Keratinocyte (primary cell): Measurements from ENCODE around the gene ULK4. TPM values are rescaled to one million over a fixed set of nuclear protein-coding genes. Genes with fewer than 3 reads are reported as not detected.

ENCODE experiments used
- DNase-seq: peaks from one replicate; pipeline ENCODE4 v3.0.0-alpha.2; 2011; ENCODE audit warnings: low read depth, missing footprints, low spot score
- FAIRE-seq: peaks from 2 replicates; lab custom pipeline; 2011; peaks lifted over from hg19 to GRCh38; lab: Jason Lieb, UNC
- H2AFZ ChIP-seq: 2 replicates; pipeline ENCODE4 v1.6.0; 2012; ENCODE audit warnings: low read length, control low read depth, inconsistent platforms; ENCODE audit not compliant: control insufficient read depth
- H3K27ac ChIP-seq: 2 replicates; pipeline ENCODE4 v1.5.1; 2011; ENCODE audit warnings: low read length; ENCODE audit not compliant: control insufficient read depth, insufficient read depth
- H3K27me3 ChIP-seq: 3 replicates; pipeline ENCODE4 v1.6.0; 2011; ENCODE audit warnings: low read length; ENCODE audit not compliant: control insufficient read depth, insufficient read depth; ENCODE audit errors: extremely low read depth
- H3K36me3 ChIP-seq, 2 experiments: 2 replicates in 1 of 2; 3 replicates in 1 of 2; pipeline ENCODE4 v1.5.1; 2011; ENCODE audit warnings: low read length in 2 of 2, mild to moderate bottlenecking in 1 of 2; ENCODE audit not compliant: control insufficient read depth in 2 of 2, insufficient read depth in 2 of 2; ENCODE audit errors: extremely low read depth in 1 of 2
- H3K4me1 ChIP-seq: 3 replicates; pipeline ENCODE4 v1.5.1; 2011; ENCODE audit warnings: low read length; ENCODE audit not compliant: control insufficient read depth, insufficient read depth; ENCODE audit errors: extremely low read depth
- H3K4me2 ChIP-seq: 3 replicates; pipeline ENCODE4 v1.6.0; 2011; ENCODE audit warnings: low read depth, low read length; ENCODE audit not compliant: control insufficient read depth, insufficient read depth; ENCODE audit errors: extremely low read depth
- H3K4me3 ChIP-seq, 3 experiments: fragments of 200-600 bp in 1 of 3; sonication (generic) in 1 of 3; 2 replicates in 2 of 3; 3 replicates in 1 of 3; pipeline ENCODE4 v1.5.1; 2011 to 2016; ENCODE audit warnings: low read length in 3 of 3, mild to moderate bottlenecking in 3 of 3, control low read depth in 2 of 3, inconsistent platforms in 1 of 3, low read depth in 1 of 3, mixed read lengths in 1 of 3, mixed run types in 1 of 3, moderate library complexity in 1 of 3; ENCODE audit not compliant: control insufficient read depth in 2 of 3, insufficient read depth in 2 of 3; ENCODE audit errors: extremely low read depth in 1 of 3
- H3K79me2 ChIP-seq: 2 replicates; pipeline ENCODE4 v1.6.0; 2012; ENCODE audit warnings: low read length; ENCODE audit not compliant: control insufficient read depth, insufficient read depth
- H3K9ac ChIP-seq: 3 replicates; pipeline ENCODE4 v1.6.0; 2011; ENCODE audit warnings: low read length; ENCODE audit not compliant: control insufficient read depth, insufficient read depth; ENCODE audit errors: extremely low read depth
- H3K9me1 ChIP-seq: 3 replicates; pipeline ENCODE4 v1.6.0; 2011; ENCODE audit warnings: low read length; ENCODE audit not compliant: control insufficient read depth, insufficient read depth; ENCODE audit errors: extremely low read depth
- H3K9me3 ChIP-seq: 2 replicates; pipeline ENCODE4 v1.5.1; 2012; ENCODE audit warnings: low read depth, low read length; ENCODE audit not compliant: control insufficient read depth
- H4K20me1 ChIP-seq: 3 replicates; pipeline ENCODE4 v1.6.0; 2011; ENCODE audit warnings: low read length; ENCODE audit not compliant: control insufficient read depth, insufficient read depth; ENCODE audit errors: extremely low read depth
- EZH2 ChIP-seq: IDR thresholded peaks from one replicate; pipeline ENCODE4 v1.6.1; 2012; ENCODE audit warnings: inconsistent platforms, mild to moderate bottlenecking, low read length, moderate library complexity
- dilution Hi-C: fragments of 300-500 bp; cut with MboI; formaldehyde crosslinking; loops from one replicate; pipeline ENCODE4 v1.7.0; 2020; ENCODE audit warnings: low sequenced_read_pairs; ENCODE audit not compliant: extremely low pct_ligation_motif_present
- polyA plus RNA-seq, 5 experiments: library from polyadenylated mRNA; depleted of rRNA in 3 of 5; stranded (reverse) in 3 of 5; stranded (forward) in 1 of 5; unstranded in 1 of 5; fragments of >200 nt; gene quantifications; 1 replicate in 1 of 5; 2 replicates in 3 of 5; 3 replicates in 1 of 5; pipeline versions ENCODE4 v1.2.1 to v1.2.3, GENCODE V29; 2011 to 2012; ENCODE audit warnings: missing spikeins in 2 of 5, low read depth in 1 of 5, low replicate concordance in 1 of 5
- TF ChIP-seq, protein P1 (sequence below), 3 experiments: IDR thresholded peaks in 1 of 3; conservative IDR thresholded peaks in 1 of 3; optimal IDR thresholded peaks in 1 of 3; 2 replicates in 2 of 3; 3 replicates in 1 of 3; pipeline versions ENCODE3 to v1.5.1; 2011; ENCODE audit warnings: low read length in 3 of 3, mild to moderate bottlenecking in 3 of 3, moderate library complexity in 2 of 3, control low read depth in 1 of 3, inconsistent platforms in 1 of 3; ENCODE audit not compliant: insufficient read depth in 2 of 3; ENCODE audit errors: extremely low read depth in 1 of 3

ULK4 gene
- polyA plus RNA-seq, 1 donor (not counting 4 experiments of a cell fraction or from before 2014, with no cell fraction given), result 6.1 TPM

DNA sequence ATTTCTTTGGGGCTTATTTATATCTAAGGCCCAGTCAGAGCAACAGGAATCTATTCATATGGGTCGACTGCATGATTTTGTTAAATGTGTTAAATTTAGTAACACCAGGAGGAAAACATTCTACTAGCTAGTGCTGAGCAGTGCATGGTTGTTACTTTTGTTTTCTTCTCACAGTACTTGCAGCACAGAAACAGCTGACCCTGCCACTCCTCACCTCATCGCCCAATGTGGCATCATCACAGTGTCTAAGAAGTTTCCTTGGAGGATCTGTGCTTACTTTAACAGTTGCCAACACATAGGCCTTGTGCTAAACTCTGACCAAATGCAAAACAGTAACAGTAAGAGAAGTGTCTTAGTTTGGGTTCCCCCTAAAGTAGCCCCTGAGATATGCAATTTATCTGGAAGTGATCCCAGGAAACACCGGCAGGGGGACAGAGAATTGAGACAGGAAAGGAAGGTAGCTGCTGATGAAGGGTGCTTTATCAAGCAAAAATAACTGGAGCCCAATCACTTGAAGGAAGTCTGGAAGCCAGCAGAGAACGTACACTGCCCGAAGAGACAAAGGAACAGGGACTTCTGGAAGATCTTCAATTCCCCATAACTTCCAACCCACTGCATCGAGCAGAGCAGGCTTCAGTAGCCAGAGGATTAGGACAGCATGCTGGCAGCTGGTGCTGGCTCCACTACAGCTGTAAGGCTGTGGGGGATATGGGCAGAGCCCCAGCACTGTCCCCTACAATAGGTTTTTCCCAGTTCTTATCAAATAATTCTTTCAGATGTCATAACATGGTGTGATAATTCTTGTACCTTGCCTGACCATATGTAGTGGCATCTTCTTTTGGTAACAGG is 36.0 kb upstream of the ULK4 start:
- no peaks in the 10 kb centered on the region for H3K27me3 ChIP-seq
- no peak overlapping the region for H3K4me3 ChIP-seq
- H2AFZ ChIP-seq, result no peak overlapping the region
- H4K20me1 ChIP-seq, result no peaks in the 10 kb centered on the region
- no peaks in the 10 kb centered on the region for H3K79me2 ChIP-seq
- no peaks in the 10 kb centered on the region for H3K9me3 ChIP-seq
- H3K9me1 ChIP-seq, result no peaks in the 10 kb centered on the region
- peaks cover 5% of the 10 kb centered on the region for H3K4me1 ChIP-seq
- H3K27ac ChIP-seq, result no peak overlapping the region
- no peak for TF ChIP-seq EZH2
- TF ChIP-seq, protein P1, sequence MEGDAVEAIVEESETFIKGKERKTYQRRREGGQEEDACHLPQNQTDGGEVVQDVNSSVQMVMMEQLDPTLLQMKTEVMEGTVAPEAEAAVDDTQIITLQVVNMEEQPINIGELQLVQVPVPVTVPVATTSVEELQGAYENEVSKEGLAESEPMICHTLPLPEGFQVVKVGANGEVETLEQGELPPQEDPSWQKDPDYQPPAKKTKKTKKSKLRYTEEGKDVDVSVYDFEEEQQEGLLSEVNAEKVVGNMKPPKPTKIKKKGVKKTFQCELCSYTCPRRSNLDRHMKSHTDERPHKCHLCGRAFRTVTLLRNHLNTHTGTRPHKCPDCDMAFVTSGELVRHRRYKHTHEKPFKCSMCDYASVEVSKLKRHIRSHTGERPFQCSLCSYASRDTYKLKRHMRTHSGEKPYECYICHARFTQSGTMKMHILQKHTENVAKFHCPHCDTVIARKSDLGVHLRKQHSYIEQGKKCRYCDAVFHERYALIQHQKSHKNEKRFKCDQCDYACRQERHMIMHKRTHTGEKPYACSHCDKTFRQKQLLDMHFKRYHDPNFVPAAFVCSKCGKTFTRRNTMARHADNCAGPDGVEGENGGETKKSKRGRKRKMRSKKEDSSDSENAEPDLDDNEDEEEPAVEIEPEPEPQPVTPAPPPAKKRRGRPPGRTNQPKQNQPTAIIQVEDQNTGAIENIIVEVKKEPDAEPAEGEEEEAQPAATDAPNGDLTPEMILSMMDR (optimal IDR thresholded peaks at IDR 0.05 in 1 of 3, IDR thresholded peaks at IDR 0.05 in 1 of 3, conservative IDR thresholded peaks at IDR 0.05 in 1 of 3; ENCODE audit: extremely low read depth in 1 of 3, insufficient read depth in 2 of 3, low read length in 3 of 3), result peak in 1 of 3 experiments; percentile 7
- DNase-seq (no peak), FAIRE-seq (peak; percentile 9)
- no peaks in the 10 kb centered on the region for H3K36me3 ChIP-seq
- dilution Hi-C loops, result no loop called here
- H3K4me2 ChIP-seq, result no peak overlapping the region
- H3K9ac ChIP-seq, result no peak overlapping the region

DNA sequence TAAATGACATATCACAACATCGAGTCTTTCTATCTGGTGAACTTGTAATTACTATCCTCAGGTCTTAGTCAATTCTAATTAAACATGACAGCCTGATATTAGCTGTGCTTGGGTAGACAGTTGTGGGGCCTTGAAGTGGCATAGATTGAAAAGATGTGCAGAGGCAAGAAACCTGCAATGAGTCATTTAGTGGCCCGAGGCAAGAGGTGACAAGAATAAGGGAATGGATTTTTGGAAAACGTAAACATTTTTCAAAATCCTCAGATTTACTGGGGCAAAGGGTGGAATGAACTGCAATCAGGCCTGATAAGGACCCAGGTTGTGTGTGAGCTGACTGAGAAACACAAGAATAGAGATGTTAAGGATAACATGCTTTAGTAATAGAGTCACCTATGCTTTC is 29.5 kb upstream of the ULK4 start:
- Histone ChIP-seq H3K9me3 (no peaks in the 10 kb centered on the region), H3K9ac (no peak overlapping the region), H3K27me3 (no peaks in the 10 kb centered on the region), H3K4me3 (no peak overlapping the region), H3K27ac (no peak overlapping the region), H3K4me1 (peaks cover 12% of the 10 kb centered on the region), H3K79me2 (no peaks in the 10 kb centered on the region), H2AFZ (no peak overlapping the region), H3K36me3 (no peaks in the 10 kb centered on the region), H3K4me2 (no peak overlapping the region), H3K9me1 (no peaks in the 10 kb centered on the region), H4K20me1 (no peaks in the 10 kb centered on the region)
- no peak for FAIRE-seq
- dilution Hi-C loops, result no loop called here
- no peak for DNase-seq
- no peak for TF ChIP-seq EZH2
- TF ChIP-seq, protein P1 (optimal IDR thresholded peaks at IDR 0.05 in 1 of 3, IDR thresholded peaks at IDR 0.05 in 1 of 3, conservative IDR thresholded peaks at IDR 0.05 in 1 of 3; ENCODE audit: extremely low read depth in 1 of 3, insufficient read depth in 2 of 3, low read length in 3 of 3), result no peak
